Activated CD4-positive, alpha-beta memory T cell treated with anti-CD3 and anti-CD28 coated beads, Interleukin-2, amount 10 ng/mL, durations not matched to agents 7 days and 5 days (primary cell): Measurements from ENCODE around the gene ITGA1. TPM values are rescaled to one million over a fixed set of nuclear protein-coding genes. Genes with fewer than 3 reads are reported as not detected.
"Not testable (repeated sequence)": the region's sequence is repeated elsewhere in the genome, so short reads cannot be mapped to it uniquely, and the experiment has no call there.

Experiments used
- CTCF ChIA-PET: fragments of 350-600 bp; sonication (Branson Sonifier 250); formaldehyde crosslinking; loops from one replicate; lab custom pipeline; 2021; ENCODE audit warnings: antibody characterized with exemption, inconsistent platforms; lab: Charles Lee
- POLR2A ChIA-PET: fragments of 350-600 bp; sonication (Branson Sonifier 250); formaldehyde crosslinking; loops from one replicate; lab custom pipeline; 2021; ENCODE audit warnings: antibody characterized with exemption; lab: Charles Lee
- DNase-seq: peaks from one replicate; pipeline ENCODE4 v3.0.0-alpha.2; 2020
- H3K27ac Mint-ChIP-seq: one replicate; pipeline ENCODE4 v1.8.0; 2021; ENCODE audit warnings: mild to moderate bottlenecking, mixed read lengths
- H3K27me3 Mint-ChIP-seq: one replicate; pipeline ENCODE4 v1.8.0; 2021; ENCODE audit warnings: mixed read lengths
- H3K36me3 Mint-ChIP-seq: one replicate; pipeline ENCODE4 v1.8.0; 2021; ENCODE audit warnings: low read depth, mixed read lengths
- H3K4me1 Mint-ChIP-seq: one replicate; pipeline ENCODE4 v1.8.0; 2021; ENCODE audit warnings: mixed read lengths
- H3K4me3 Mint-ChIP-seq: one replicate; pipeline ENCODE4 v1.8.0; 2021; ENCODE audit warnings: mild to moderate bottlenecking, mixed read lengths
- H3K9me3 Mint-ChIP-seq: one replicate; pipeline ENCODE4 v1.8.0; 2021; ENCODE audit warnings: mixed read lengths
- total RNA-seq, 2 experiments: library from RNA; stranded (reverse); gene quantifications; one replicate each; pipeline ENCODE4 v1.2.3, GENCODE V29; 2021

Gene ITGA1
- total RNA-seq, 2 experiments from 2014 or later: 4.9 to 8.0 TPM

GRCh38 chr5:52964138-52964537 lies 176.4 kb downstream of the ITGA1 start:
- H3K4me3 Mint-ChIP-seq: no peak overlapping the region
- DNase-seq: no peak
- H3K27ac Mint-ChIP-seq: no peak overlapping the region
- ChIA-PET CTCF (interaction anchor here (0.9 kb wide), 1 partner anchor 15 kb away, joined by 4 read pairs; no protein-coding TSS in a partner anchor), POLR2A (no interaction called here)
- peaks cover 9% of the 10 kb centered on the region for H3K9me3 Mint-ChIP-seq
- H3K4me1 Mint-ChIP-seq: no peaks in the 10 kb centered on the region
- H3K27me3 Mint-ChIP-seq: peaks cover 32% of the 10 kb centered on the region
- H3K36me3 Mint-ChIP-seq: peaks cover 8% of the 10 kb centered on the region

GRCh38 chr5:52976157-52976556 lies 188.4 kb downstream of the ITGA1 start:
- POLR2A ChIA-PET, H3K9me3 Mint-ChIP-seq, H3K4me3 Mint-ChIP-seq, H3K27ac Mint-ChIP-seq, DNase-seq, H3K4me1 Mint-ChIP-seq: not testable (repeated sequence)
- H3K36me3 Mint-ChIP-seq: peaks cover 11% of the 10 kb centered on the region
- H3K27me3 Mint-ChIP-seq: peaks cover 54% of the 10 kb centered on the region
- CTCF ChIA-PET: interaction anchor here (0.6 kb wide), 1 partner anchor 9 kb away, joined by 3 read pairs; no protein-coding TSS in a partner anchor

- peaks cover 49% of the 10 kb centered on the region for H3K27me3 Mint-ChIP-seq
- no peak overlapping the region for H3K27ac Mint-ChIP-seq
- H3K9me3 Mint-ChIP-seq: peaks cover 2% of the 10 kb centered on the region
- H3K4me3 Mint-ChIP-seq: no peak overlapping the region
- ChIA-PET CTCF (no interaction called here), POLR2A (no interaction called here)
- H3K36me3 Mint-ChIP-seq: peaks cover 11% of the 10 kb centered on the region
- no peak for DNase-seq
- no peaks in the 10 kb centered on the region for H3K4me1 Mint-ChIP-seq
Measured at GRCh38 chr5:52977264-52977897, 189.7 kb downstream of the ITGA1 start.

- DNase-seq: no peak
- ChIA-PET POLR2A (no interaction called here), CTCF (no interaction called here)
- peaks cover 19% of the 10 kb centered on the region for H3K4me1 Mint-ChIP-seq
- H3K9me3 Mint-ChIP-seq: peaks cover 2% of the 10 kb centered on the region
- no peak overlapping the region for H3K27ac Mint-ChIP-seq
- peaks cover 50% of the 10 kb centered on the region for H3K27me3 Mint-ChIP-seq
- peaks cover 2% of the 10 kb centered on the region for H3K36me3 Mint-ChIP-seq
- H3K4me3 Mint-ChIP-seq: no peak overlapping the region
Measured at GRCh38 chr5:52981507-52981906, 193.8 kb downstream of the ITGA1 start.

GRCh38 chr5:52983731-52984636 lies 196.3 kb downstream of the ITGA1 start:
- H3K27me3 Mint-ChIP-seq: peaks cover 49% of the 10 kb centered on the region
- CTCF ChIA-PET: no interaction called here

GRCh38 chr5:52985306-52985705 lies 197.6 kb downstream of the ITGA1 start:
- CTCF ChIA-PET: interaction anchor here (0.7 to 1.3 kb wide), 3 partner anchors 9 to 85 kb away, joined by 3 to 4 read pairs (median 3); no protein-coding TSS in a partner anchor
- Mint-ChIP-seq H3K9me3 (no peaks in the 10 kb centered on the region), H3K27me3 (peaks cover 41% of the 10 kb centered on the region), H3K36me3 (peaks cover 5% of the 10 kb centered on the region), H3K4me1 (peaks cover 42% of the 10 kb centered on the region), H3K4me3 (no peak overlapping the region), H3K27ac (no peak overlapping the region)
- DNase-seq: no peak
- POLR2A ChIA-PET: interaction anchor here (0.8 to 1.3 kb wide), 3 partner anchors 13 to 124 kb away, joined by 3 read pairs; partner anchors contain the start of gene MOCS2

More at GRCh38 chr5:52983731-52984636, 196.3 kb downstream of the ITGA1 start:
- H3K9me3 Mint-ChIP-seq: no peaks in the 10 kb centered on the region
- H3K4me3 Mint-ChIP-seq: no peak overlapping the region
- H3K4me1 Mint-ChIP-seq: peaks cover 36% of the 10 kb centered on the region
- H3K27ac Mint-ChIP-seq: no peak overlapping the region
- POLR2A ChIA-PET: no interaction called here
- no peak for DNase-seq
- H3K36me3 Mint-ChIP-seq: peaks cover 2% of the 10 kb centered on the region

- peaks cover 30% of the 10 kb centered on the region for H3K27me3 Mint-ChIP-seq
- ChIA-PET CTCF (interaction anchor here (0.5 to 4.9 kb wide), 9 partner anchors 11 to 180 kb away, joined by 3 to 37 read pairs (median 3); partner anchors contain the start of gene MOCS2), POLR2A (interaction anchor here (1.0 to 3.5 kb wide), 10 partner anchors 11 to 122 kb away, joined by 3 to 18 read pairs (median 6); partner anchors contain the start of gene MOCS2)
- no peaks in the 10 kb centered on the region for H3K9me3 Mint-ChIP-seq
- H3K27ac Mint-ChIP-seq: peak overlapping the region; percentile 29
- peaks cover 62% of the 10 kb centered on the region for H3K4me1 Mint-ChIP-seq
- DNase-seq: no peak
- H3K4me3 Mint-ChIP-seq: peak overlapping the region; percentile 75
- peaks cover 18% of the 10 kb centered on the region for H3K36me3 Mint-ChIP-seq
Measured at GRCh38 chr5:52987711-52988331, 200.1 kb downstream of the ITGA1 start.

- peak overlapping the region; percentile 75 for H3K4me3 Mint-ChIP-seq
- POLR2A ChIA-PET: interaction anchor here (1.0 to 3.5 kb wide), 12 partner anchors 10 to 121 kb away, joined by 3 to 18 read pairs (median 6); partner anchors contain the start of gene MOCS2
- H3K27me3 Mint-ChIP-seq: peaks cover 25% of the 10 kb centered on the region
- CTCF ChIA-PET: interaction anchor here (0.5 to 4.9 kb wide), 9 partner anchors 10 to 180 kb away, joined by 3 to 37 read pairs (median 3); partner anchors contain the start of gene MOCS2
- peaks cover 63% of the 10 kb centered on the region for H3K4me1 Mint-ChIP-seq
- H3K27ac Mint-ChIP-seq: peak overlapping the region; percentile 55
- H3K36me3 Mint-ChIP-seq: peaks cover 25% of the 10 kb centered on the region
- DNase-seq: no peak
- no peaks in the 10 kb centered on the region for H3K9me3 Mint-ChIP-seq
Measured at GRCh38 chr5:52988335-52989024, 200.8 kb downstream of the ITGA1 start.

- H3K27ac Mint-ChIP-seq: peak within 1 kb of the TSS; percentile 55
- H3K9me3 Mint-ChIP-seq: no peaks in the 10 kb centered on the region
- peaks cover 22% of the 10 kb centered on the region for H3K27me3 Mint-ChIP-seq
- H3K36me3 Mint-ChIP-seq: peaks cover 32% of the 10 kb centered on the region
- peak within 1 kb of the TSS; percentile 79 for H3K4me3 Mint-ChIP-seq
- ChIA-PET CTCF (interaction anchor here (0.6 to 4.9 kb wide), 8 partner anchors 8 to 323 kb away, joined by 3 to 37 read pairs (median 4); no protein-coding TSS in a partner anchor), POLR2A (interaction anchor here (1.0 to 3.5 kb wide), 8 partner anchors 9 to 80 kb away, joined by 3 to 18 read pairs (median 6); no protein-coding TSS in a partner anchor)
- H3K4me1 Mint-ChIP-seq: peaks cover 59% of the 10 kb centered on the region
- DNase-seq: peak; percentile 56
Measured at GRCh38 chr5:52989025-52989780, 201.5 kb downstream of the ITGA1 start, which contains the start of gene ITGA2. Gene ITGA2 (plus strand): TSS chr5:52989352. CDS start chr5:52989469, 117 bp downstream.

- peak overlapping the region; percentile 17 for H3K27ac Mint-ChIP-seq
- CTCF ChIA-PET: interaction anchor here (0.6 to 4.9 kb wide), 11 partner anchors 9 to 324 kb away, joined by 3 to 37 read pairs (median 3); partner anchors contain the start of gene MOCS2
Measured at GRCh38 chr5:52989781-52990527, 202.2 kb downstream of the ITGA1 start.

More at GRCh38 chr5:52989781-52990527, 202.2 kb downstream of the ITGA1 start:
- peaks cover 32% of the 10 kb centered on the region for H3K36me3 Mint-ChIP-seq
- peaks cover 57% of the 10 kb centered on the region for H3K4me1 Mint-ChIP-seq
- POLR2A ChIA-PET: interaction anchor here (1.0 to 3.5 kb wide), 9 partner anchors 9 to 99 kb away, joined by 3 to 18 read pairs (median 6); no protein-coding TSS in a partner anchor
- peak; percentile 54 for DNase-seq
- H3K27me3 Mint-ChIP-seq: peaks cover 19% of the 10 kb centered on the region
- no peaks in the 10 kb centered on the region for H3K9me3 Mint-ChIP-seq
- H3K4me3 Mint-ChIP-seq: peak overlapping the region; percentile 79
